Gastrocnemius medialis (tissue), 4 donors: ENCODE data around the gene DPP9.

Experiments
- POLR2A ChIP-seq, 2 donors: fragments of 450-650 bp; IDR thresholded peaks; one replicate each; pipeline ENCODE4 v1.6.1; 2017; ENCODE audit warnings: antibody characterized with exemption in 2 of 2, mild to moderate bottlenecking in 2 of 2, moderate library complexity in 2 of 2
- TF ChIP-seq, protein P1 (sequence below), 5 experiments: fragments of 450-650 bp in 3 of 5; fragments of 200-600 bp in 2 of 5; sonication (generic) in 2 of 5; IDR thresholded peaks in 4 of 5; conservative IDR thresholded peaks in 1 of 5; 1 replicate in 4 of 5; 2 replicates in 1 of 5; pipeline ENCODE4 v1.5.1; 2016 to 2019; ENCODE audit warnings: antibody characterized with exemption in 5 of 5, mild to moderate bottlenecking in 3 of 5, moderate library complexity in 3 of 5

- TF ChIP-seq, protein P1, sequence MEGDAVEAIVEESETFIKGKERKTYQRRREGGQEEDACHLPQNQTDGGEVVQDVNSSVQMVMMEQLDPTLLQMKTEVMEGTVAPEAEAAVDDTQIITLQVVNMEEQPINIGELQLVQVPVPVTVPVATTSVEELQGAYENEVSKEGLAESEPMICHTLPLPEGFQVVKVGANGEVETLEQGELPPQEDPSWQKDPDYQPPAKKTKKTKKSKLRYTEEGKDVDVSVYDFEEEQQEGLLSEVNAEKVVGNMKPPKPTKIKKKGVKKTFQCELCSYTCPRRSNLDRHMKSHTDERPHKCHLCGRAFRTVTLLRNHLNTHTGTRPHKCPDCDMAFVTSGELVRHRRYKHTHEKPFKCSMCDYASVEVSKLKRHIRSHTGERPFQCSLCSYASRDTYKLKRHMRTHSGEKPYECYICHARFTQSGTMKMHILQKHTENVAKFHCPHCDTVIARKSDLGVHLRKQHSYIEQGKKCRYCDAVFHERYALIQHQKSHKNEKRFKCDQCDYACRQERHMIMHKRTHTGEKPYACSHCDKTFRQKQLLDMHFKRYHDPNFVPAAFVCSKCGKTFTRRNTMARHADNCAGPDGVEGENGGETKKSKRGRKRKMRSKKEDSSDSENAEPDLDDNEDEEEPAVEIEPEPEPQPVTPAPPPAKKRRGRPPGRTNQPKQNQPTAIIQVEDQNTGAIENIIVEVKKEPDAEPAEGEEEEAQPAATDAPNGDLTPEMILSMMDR (IDR thresholded peaks at IDR 0.05 in 4 of 5, conservative IDR thresholded peaks at IDR 0.05 in 1 of 5) = no peak
- no peak for TF ChIP-seq POLR2A (IDR thresholded peaks at IDR 0.05)
Observed at GRCh38 chr19:4662020-4662695, 61.5 kb downstream of the DPP9 start.
